EH (cell line): ENCODE data around the gene PPM1D.
A peak's percentile ranks its signal among the peaks of the same experiment; 100 is the strongest.
"Not testable (repeated sequence)": the region's sequence is repeated elsewhere in the genome, so short reads cannot be mapped to it uniquely, and the experiment has no call there.

ENCODE experiments used
- DNase-seq: peaks from one replicate; pipeline ENCODE4 v3.0.0-alpha.2; 2015; ENCODE audit warnings: low read depth

The PPM1D gene

GRCh38 chr17:60668741-60669140 is 68.7 kb downstream of the PPM1D start:
- DNase-seq: not testable (repeated sequence)

- peak; percentile 43 for DNase-seq
Measured at GRCh38 chr17:60671482-60671881, 71.5 kb downstream of the PPM1D start.

DNA sequence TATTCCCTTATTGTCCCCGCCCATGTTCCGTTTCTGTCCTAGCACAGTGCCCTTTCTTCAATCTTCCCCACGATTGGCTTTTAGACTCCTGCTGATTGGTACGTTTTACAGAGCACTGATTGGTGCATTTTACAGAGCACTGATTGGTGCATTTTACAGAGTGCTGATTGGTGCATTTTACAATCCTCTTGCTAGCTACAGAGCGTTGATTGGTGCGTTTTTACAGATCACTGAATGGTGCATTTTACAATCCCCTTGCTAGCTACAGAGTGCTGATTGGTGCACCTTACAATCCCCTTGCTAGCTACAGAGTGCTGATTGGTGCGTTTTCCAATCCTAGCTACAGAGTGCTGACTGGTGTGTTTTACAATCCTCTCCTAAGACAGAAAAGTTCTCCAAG is 74.6 kb downstream of the PPM1D start:
- DNase-seq: not testable (repeated sequence)

GRCh38 chr17:60675997-60676396 is 76.0 kb downstream of the PPM1D start:
- DNase-seq: no peak

DNA sequence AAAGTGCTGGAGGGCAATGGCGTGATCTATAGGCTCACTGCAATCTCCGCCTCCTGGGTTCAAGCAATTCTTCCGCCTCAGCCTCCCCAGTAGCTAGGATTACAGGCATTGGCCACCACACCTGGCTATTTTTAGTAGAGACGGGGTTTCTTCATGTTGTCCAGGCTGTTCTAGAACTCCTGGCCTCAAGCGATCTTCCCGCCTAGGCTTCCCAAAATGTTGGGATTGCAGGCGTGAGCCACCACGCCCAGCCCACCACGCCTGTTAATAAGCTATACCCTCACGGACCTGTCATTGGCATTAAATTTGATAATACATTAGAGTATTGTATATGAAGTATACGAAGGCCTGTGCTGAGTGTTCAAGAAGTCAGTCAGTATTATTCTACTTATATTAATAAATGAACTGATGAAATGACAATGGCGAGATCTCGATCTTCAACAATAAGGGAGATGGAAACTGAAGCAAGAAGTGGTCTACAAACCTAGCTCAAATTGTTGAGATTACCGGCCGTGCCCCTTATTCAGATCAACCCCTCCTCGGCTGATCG is 76.8 kb downstream of the PPM1D start:
- DNase-seq: no peak

GRCh38 chr17:60677308-60678117 is 77.5 kb downstream of the PPM1D start, which contains the start of gene BCAS3:
Gene BCAS3 (plus strand): TSS chr17:60677851.
- DNase-seq: peak; percentile 99

GRCh38 chr17:60678118-60678444 is 78.1 kb downstream of the PPM1D start:
- DNase-seq: no peak

DNA sequence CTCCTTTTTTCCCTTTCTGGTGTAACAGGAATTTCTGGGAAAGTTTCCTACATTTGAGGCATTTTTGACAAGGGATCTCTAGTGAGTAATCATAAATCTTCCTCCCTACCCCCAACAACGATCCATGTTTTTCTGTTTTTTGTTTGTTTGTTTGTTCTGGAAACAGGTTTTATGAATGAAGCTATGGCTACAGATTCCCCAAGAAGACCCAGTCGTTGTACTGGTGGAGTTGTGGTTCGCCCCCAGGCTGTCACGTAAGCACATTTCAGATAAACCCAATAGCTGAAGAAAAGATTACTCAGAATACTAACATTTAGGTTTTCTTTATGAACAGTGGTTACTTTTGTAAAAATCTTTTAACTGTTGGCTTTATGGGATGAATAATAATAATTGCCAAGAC is 79.3 kb downstream of the PPM1D start:
- DNase-seq: no peak

DNA sequence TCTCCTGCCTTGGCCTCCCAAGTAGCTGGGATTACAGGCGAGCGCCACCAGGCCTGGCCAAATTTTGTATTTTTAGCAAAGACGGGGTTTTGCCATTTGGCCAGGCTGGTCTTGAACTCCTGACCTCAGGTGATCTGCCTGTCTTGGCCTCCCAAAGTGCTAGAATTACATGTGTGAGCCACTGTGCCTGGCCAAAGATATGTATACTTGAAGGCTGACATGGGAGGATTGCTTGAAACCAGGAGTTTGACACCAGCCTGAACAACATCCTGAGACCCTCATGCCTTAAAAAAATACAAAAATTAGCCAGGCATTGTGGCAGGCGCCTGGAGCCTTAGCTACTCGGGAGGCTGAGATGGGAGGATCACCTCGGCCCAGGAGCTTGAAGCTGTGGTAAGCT is 80.8 kb downstream of the PPM1D start:
- DNase-seq: no peak

- no peak for DNase-seq
Measured at GRCh38 chr17:60685437-60685836, 85.4 kb downstream of the PPM1D start.

GRCh38 chr17:60695960-60696359 is 96.0 kb downstream of the PPM1D start:
- DNase-seq: peak; percentile 42

DNA sequence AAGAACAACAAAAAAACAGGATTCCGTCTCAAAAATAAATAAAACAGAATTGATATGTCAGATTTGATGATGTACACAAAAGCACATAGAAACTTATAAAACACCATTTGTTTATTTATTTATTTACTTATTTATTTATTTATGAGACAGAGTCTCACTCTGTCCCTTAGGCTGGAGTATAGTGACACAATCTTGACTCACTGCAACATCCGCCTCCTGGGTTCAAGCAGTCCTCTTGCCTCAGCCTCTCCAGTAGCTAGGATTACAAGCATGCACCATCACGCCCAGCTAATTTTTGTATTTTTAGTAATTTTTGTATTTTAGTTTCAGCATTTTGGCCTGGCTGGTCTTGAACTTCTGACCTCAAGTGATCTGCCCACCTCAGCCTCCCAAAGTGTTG is 99.1 kb downstream of the PPM1D start:
- no peak for DNase-seq

- no peak for DNase-seq
Measured at GRCh38 chr17:60704170-60704569, 104.2 kb downstream of the PPM1D start.

- DNase-seq: peak; percentile 4
Measured at GRCh38 chr17:60712675-60713074, 112.7 kb downstream of the PPM1D start.

- DNase-seq: no peak
Measured at GRCh38 chr17:60713608-60714007, 113.6 kb downstream of the PPM1D start.
